Measurements from ENCODE around the gene PPM1A.

PPM1A gene

DNA sequence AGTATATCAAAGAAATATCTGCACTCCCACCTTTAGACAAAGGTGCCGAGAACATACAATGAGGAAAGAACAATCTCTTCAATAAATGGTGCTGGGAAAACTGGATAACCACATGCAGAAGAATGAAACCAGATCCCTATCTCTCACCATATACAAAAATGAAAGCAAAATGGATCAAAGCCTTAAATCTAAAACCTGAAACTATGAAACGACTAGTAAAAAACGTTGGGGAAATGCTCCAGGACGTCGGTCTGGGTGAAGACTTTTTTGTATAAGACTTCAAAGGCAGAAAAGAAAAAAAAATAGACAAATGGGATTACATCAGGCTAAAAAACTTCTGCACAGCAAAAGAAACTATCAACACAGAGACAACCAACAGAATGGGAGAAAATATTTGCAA is 83.8 kb downstream of the PPM1A start:
- no peak overlapping the region for H3K4me2 ChIP-seq (ENCODE audit: low read length, poor library complexity, severe bottlenecking)
- H3K4ac ChIP-seq (ENCODE audit: low read depth in 1 of 2, low read length in 2 of 2): no peak overlapping the region
- DNase-seq: no peak
- H3K9me3 ChIP-seq (ENCODE audit: control insufficient read depth, low read length): no peaks in the 10 kb centered on the region
- H3K36me3 ChIP-seq (ENCODE audit: control insufficient read depth in 1 of 2, insufficient read depth in 2 of 2, low read depth in 1 of 2, low read length in 2 of 2): no peaks in the 10 kb centered on the region
- H3K27ac ChIP-seq (ENCODE audit: low read length, poor library complexity, severe bottlenecking): no peak overlapping the region
- H2AFZ ChIP-seq (ENCODE audit: low read depth, low read length): no peak overlapping the region
- H2BK15ac ChIP-seq (ENCODE audit: low read depth, poor library complexity, severe bottlenecking): no peak overlapping the region
- no peaks in the 10 kb centered on the region for H3K79me1 ChIP-seq (replicated peaks; ENCODE audit: low read length, poor library complexity, severe bottlenecking)
- H3K18ac ChIP-seq (ENCODE audit: low read depth in 1 of 2, low read length in 2 of 2): no peak overlapping the region
- no peak overlapping the region for H2BK120ac ChIP-seq (ENCODE audit: low read depth, low read length)
- no peak overlapping the region for H2AK5ac ChIP-seq (ENCODE audit: low read length, severe bottlenecking)
- H4K91ac ChIP-seq (ENCODE audit: low read length): no peak overlapping the region
- H3K27me3 ChIP-seq (ENCODE audit: control insufficient read depth in 1 of 2, insufficient read depth in 1 of 2, low read length in 2 of 2): peaks cover 26 to 35% of the 10 kb centered on the region in 2 experiments
- no peak overlapping the region for H3K23ac ChIP-seq (ENCODE audit: low read length in 2 of 2)
- H3K4me3 ChIP-seq (ENCODE audit: insufficient read depth in 1 of 2, low read depth in 1 of 2, low read length in 2 of 2): no peak overlapping the region
- no peak overlapping the region for H3K9ac ChIP-seq (ENCODE audit: low read length)
- 87% methylated on average over 3 of the region's 5 CpGs for WGBS
- H4K8ac ChIP-seq (ENCODE audit: low read length): no peak overlapping the region
- H2BK12ac ChIP-seq (ENCODE audit: low read length in 2 of 2): no peak overlapping the region
- peaks cover 4% of the 10 kb centered on the region for H3K4me1 ChIP-seq (ENCODE audit: control insufficient read depth, insufficient read depth, low read depth, low read length)
- no peak overlapping the region for H3K14ac ChIP-seq (ENCODE audit: low read length in 2 of 2)
- H2BK5ac ChIP-seq (ENCODE audit: low read depth, low read length, poor library complexity, severe bottlenecking): no peak overlapping the region

DNA sequence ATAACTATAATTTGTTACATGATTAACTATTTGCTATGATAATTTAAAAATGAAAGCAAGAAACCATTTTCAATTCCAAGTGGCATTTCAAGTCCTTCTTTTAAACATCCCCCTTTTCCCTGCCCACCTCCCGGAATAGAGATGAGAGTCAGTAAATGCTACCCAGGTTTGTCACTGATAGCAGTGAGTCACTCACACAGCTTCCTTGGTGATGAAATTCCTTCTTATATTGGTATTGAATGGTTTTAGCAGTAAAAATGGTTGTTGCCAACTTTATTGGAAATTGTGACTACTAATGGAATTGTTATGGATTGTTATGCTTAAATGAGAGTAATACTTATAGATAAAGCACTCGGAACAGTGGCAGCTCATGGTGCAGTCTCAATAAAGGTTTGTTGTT is 90.5 kb downstream of the PPM1A start:
- H2AK5ac ChIP-seq (ENCODE audit: low read length, severe bottlenecking): no peak overlapping the region
- H2BK12ac ChIP-seq (ENCODE audit: low read length in 2 of 2): no peak overlapping the region
- peaks cover 10 to 20% of the 10 kb centered on the region in 2 experiments for H3K27me3 ChIP-seq (ENCODE audit: control insufficient read depth in 1 of 2, insufficient read depth in 1 of 2, low read length in 2 of 2)
- WGBS: 96% methylated on average over 2 of the region's 2 CpGs
- no peak overlapping the region for H2BK120ac ChIP-seq (ENCODE audit: low read depth, low read length)
- H3K4me1 ChIP-seq (ENCODE audit: control insufficient read depth, insufficient read depth, low read depth, low read length): no peaks in the 10 kb centered on the region
- no peak overlapping the region for H4K8ac ChIP-seq (ENCODE audit: low read length)
- no peak overlapping the region for H3K4me3 ChIP-seq (ENCODE audit: insufficient read depth in 1 of 2, low read depth in 1 of 2, low read length in 2 of 2)
- no peaks in the 10 kb centered on the region for H3K79me1 ChIP-seq (replicated peaks; ENCODE audit: low read length, poor library complexity, severe bottlenecking)
- H4K91ac ChIP-seq (ENCODE audit: low read length): no peak overlapping the region
- no peak overlapping the region for H3K18ac ChIP-seq (ENCODE audit: low read depth in 1 of 2, low read length in 2 of 2)
- H3K14ac ChIP-seq (ENCODE audit: low read length in 2 of 2): no peak overlapping the region
- H3K27ac ChIP-seq (ENCODE audit: low read length, poor library complexity, severe bottlenecking): no peak overlapping the region
- H2AFZ ChIP-seq (ENCODE audit: low read depth, low read length): no peak overlapping the region
- no peak overlapping the region for H3K4ac ChIP-seq (ENCODE audit: low read depth in 1 of 2, low read length in 2 of 2)
- H3K36me3 ChIP-seq (ENCODE audit: control insufficient read depth in 1 of 2, insufficient read depth in 2 of 2, low read depth in 1 of 2, low read length in 2 of 2): no peaks in the 10 kb centered on the region
- no peak overlapping the region for H3K4me2 ChIP-seq (ENCODE audit: low read length, poor library complexity, severe bottlenecking)
- H2BK5ac ChIP-seq (ENCODE audit: low read depth, low read length, poor library complexity, severe bottlenecking): no peak overlapping the region
- no peak for DNase-seq
- H3K9me3 ChIP-seq (ENCODE audit: control insufficient read depth, low read length): no peaks in the 10 kb centered on the region
- no peak overlapping the region for H3K9ac ChIP-seq (ENCODE audit: low read length)
- no peak overlapping the region for H2BK15ac ChIP-seq (ENCODE audit: low read depth, poor library complexity, severe bottlenecking)
- no peak overlapping the region for H3K23ac ChIP-seq (ENCODE audit: low read length in 2 of 2)

DNA sequence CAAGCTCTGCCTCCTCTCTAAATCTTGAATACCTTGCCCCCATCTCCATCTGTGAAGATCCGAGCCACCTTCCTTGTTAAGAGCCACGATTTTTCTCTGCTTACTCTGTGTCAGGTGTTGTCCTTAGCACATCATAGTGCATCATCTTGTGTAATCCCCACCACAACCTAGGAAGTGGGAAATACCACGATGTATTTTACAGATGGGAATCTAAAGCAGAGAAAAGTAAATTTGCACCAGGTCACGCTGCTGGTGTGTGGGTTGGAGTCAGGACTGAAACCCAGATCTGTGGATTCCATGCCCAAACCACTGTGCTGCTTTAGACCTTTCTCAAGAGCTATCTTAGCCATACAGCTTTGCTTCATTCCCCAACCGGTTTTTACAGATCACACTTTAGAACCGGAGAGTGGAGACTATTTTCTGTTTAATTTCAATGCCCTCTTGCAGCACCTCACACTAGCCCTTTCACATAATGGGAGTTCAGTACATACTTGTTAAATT is 94.6 kb downstream of the PPM1A start:
- no peak overlapping the region for H3K23ac ChIP-seq (ENCODE audit: low read length in 2 of 2)
- no peak overlapping the region for H2AFZ ChIP-seq (ENCODE audit: low read depth, low read length)
- no peak overlapping the region for H3K9ac ChIP-seq (ENCODE audit: low read length)
- no peaks in the 10 kb centered on the region for H3K79me1 ChIP-seq (replicated peaks; ENCODE audit: low read length, poor library complexity, severe bottlenecking)
- DNase-seq: no peak
- H3K9me3 ChIP-seq (ENCODE audit: control insufficient read depth, low read length): no peaks in the 10 kb centered on the region
- H3K4me2 ChIP-seq (ENCODE audit: low read length, poor library complexity, severe bottlenecking): no peak overlapping the region
- no peak overlapping the region for H3K4ac ChIP-seq (ENCODE audit: low read depth in 1 of 2, low read length in 2 of 2)
- H2BK12ac ChIP-seq (ENCODE audit: low read length in 2 of 2): no peak overlapping the region
- H2BK120ac ChIP-seq (ENCODE audit: low read depth, low read length): no peak overlapping the region
- H3K4me1 ChIP-seq (ENCODE audit: control insufficient read depth, insufficient read depth, low read depth, low read length): no peaks in the 10 kb centered on the region
- no peak overlapping the region for H3K4me3 ChIP-seq (ENCODE audit: insufficient read depth in 1 of 2, low read depth in 1 of 2, low read length in 2 of 2)
- H3K27me3 ChIP-seq (ENCODE audit: control insufficient read depth in 1 of 2, insufficient read depth in 1 of 2, low read length in 2 of 2): peaks cover 0 to 7% of the 10 kb centered on the region in 2 experiments
- no peak overlapping the region for H4K8ac ChIP-seq (ENCODE audit: low read length)
- no peak overlapping the region for H3K27ac ChIP-seq (ENCODE audit: low read length, poor library complexity, severe bottlenecking)
- no peak overlapping the region for H2BK15ac ChIP-seq (ENCODE audit: low read depth, poor library complexity, severe bottlenecking)
- no peaks in the 10 kb centered on the region for H3K36me3 ChIP-seq (ENCODE audit: control insufficient read depth in 1 of 2, insufficient read depth in 2 of 2, low read depth in 1 of 2, low read length in 2 of 2)
- no peak overlapping the region for H4K91ac ChIP-seq (ENCODE audit: low read length)
- no peak overlapping the region for H2BK5ac ChIP-seq (ENCODE audit: low read depth, low read length, poor library complexity, severe bottlenecking)
- no peak overlapping the region for H2AK5ac ChIP-seq (ENCODE audit: low read length, severe bottlenecking)
- 86% methylated on average over 5 of the region's 6 CpGs for WGBS
- no peak overlapping the region for H3K18ac ChIP-seq (ENCODE audit: low read depth in 1 of 2, low read length in 2 of 2)
- H3K14ac ChIP-seq (ENCODE audit: low read length in 2 of 2): no peak overlapping the region

DNA sequence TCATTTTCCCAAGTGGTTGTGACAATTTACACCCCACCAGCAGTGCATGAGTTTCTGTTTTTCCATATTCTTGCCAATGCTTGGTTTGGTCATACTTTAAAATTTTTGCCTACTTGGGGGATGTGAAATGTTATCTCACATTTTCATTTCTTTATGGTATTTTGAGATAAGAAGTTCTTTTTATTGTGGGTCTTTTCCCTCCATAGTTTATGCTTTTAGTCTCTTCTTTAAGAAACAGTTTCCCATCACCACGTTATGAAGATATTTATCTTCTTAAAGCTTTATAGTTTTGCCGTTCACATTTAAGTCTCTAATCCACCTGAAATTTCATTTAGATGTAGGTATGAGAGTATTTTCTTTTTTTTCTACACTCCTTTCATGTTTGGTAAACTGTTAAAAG is 95.7 kb downstream of the PPM1A start:
- no peak overlapping the region for H3K27ac ChIP-seq (ENCODE audit: low read length, poor library complexity, severe bottlenecking)
- H2BK5ac ChIP-seq (ENCODE audit: low read depth, low read length, poor library complexity, severe bottlenecking): no peak overlapping the region
- no peak overlapping the region for H4K8ac ChIP-seq (ENCODE audit: low read length)
- no peak overlapping the region for H4K91ac ChIP-seq (ENCODE audit: low read length)
- H2BK12ac ChIP-seq (ENCODE audit: low read length in 2 of 2): no peak overlapping the region
- H2BK15ac ChIP-seq (ENCODE audit: low read depth, poor library complexity, severe bottlenecking): no peak overlapping the region
- no peaks in the 10 kb centered on the region for H3K4me1 ChIP-seq (ENCODE audit: control insufficient read depth, insufficient read depth, low read depth, low read length)
- H2BK120ac ChIP-seq (ENCODE audit: low read depth, low read length): no peak overlapping the region
- H3K79me1 ChIP-seq (replicated peaks; ENCODE audit: low read length, poor library complexity, severe bottlenecking): no peaks in the 10 kb centered on the region
- H3K18ac ChIP-seq (ENCODE audit: low read depth in 1 of 2, low read length in 2 of 2): no peak overlapping the region
- no peaks in the 10 kb centered on the region for H3K9me3 ChIP-seq (ENCODE audit: control insufficient read depth, low read length)
- no peak overlapping the region for H2AK5ac ChIP-seq (ENCODE audit: low read length, severe bottlenecking)
- H3K4ac ChIP-seq (ENCODE audit: low read depth in 1 of 2, low read length in 2 of 2): no peak overlapping the region
- H3K23ac ChIP-seq (ENCODE audit: low read length in 2 of 2): no peak overlapping the region
- H3K4me3 ChIP-seq (ENCODE audit: insufficient read depth in 1 of 2, low read depth in 1 of 2, low read length in 2 of 2): no peak overlapping the region
- no peak for DNase-seq
- peaks cover 0 to 7% of the 10 kb centered on the region in 2 experiments for H3K27me3 ChIP-seq (ENCODE audit: control insufficient read depth in 1 of 2, insufficient read depth in 1 of 2, low read length in 2 of 2)
- no peaks in the 10 kb centered on the region for H3K36me3 ChIP-seq (ENCODE audit: control insufficient read depth in 1 of 2, insufficient read depth in 2 of 2, low read depth in 1 of 2, low read length in 2 of 2)
- no peak overlapping the region for H3K4me2 ChIP-seq (ENCODE audit: low read length, poor library complexity, severe bottlenecking)
- H3K14ac ChIP-seq (ENCODE audit: low read length in 2 of 2): no peak overlapping the region
- no peak overlapping the region for H2AFZ ChIP-seq (ENCODE audit: low read depth, low read length)
- H3K9ac ChIP-seq (ENCODE audit: low read length): no peak overlapping the region
- WGBS: no CpG with 5 or more reads among the region's 2 CpGs

Data from mesenchymal stem cell (in vitro differentiated cells and primary cell).